ENCODE measurements around the gene TWF2. TPM values are rescaled to one million over a fixed set of nuclear protein-coding genes. Genes with fewer than 3 reads are reported as not detected.

The TWF2 gene
- total and polyA plus RNA-seq, 2 of the 4 experiments (the other 2 are of a cell fraction), result 111 to 145 TPM

- TF ChIP-seq CTCF (conservative IDR thresholded peaks at IDR 0.05; ENCODE audit: low read depth, low read length) (no peak), BHLHE40 (IDR thresholded peaks at IDR 0.05; ENCODE audit: low read depth, low read length) (no peak)
These were observed 4.2 kb downstream of the TWF2 start (continued) for GRCh38 chr3:52234516-52235447.

GRCh38 chr3:52233968-52234367 lies 5.0 kb downstream of the TWF2 start:
- ChIA-PET POLR2A (ENCODE audit: unreplicated experiment) (no interaction called here), CTCF (no interaction called here)
- Histone ChIP-seq H3K27ac (ENCODE audit: insufficient read depth, low read length) (no peak overlapping the region), H4K20me1 (ENCODE audit: insufficient read depth, low read length) (peaks cover 56% of the 10 kb centered on the region), H2BK5ac (ENCODE audit: low read depth, low read length, poor library complexity, severe bottlenecking) (no peak overlapping the region), H3K27me3 (ENCODE audit: control insufficient read depth, insufficient read depth, low read length) (no peaks in the 10 kb centered on the region), H3K14ac (replicated peaks; ENCODE audit: low read depth, low read length) (no peak overlapping the region), H4K5ac (ENCODE audit: low read depth, low read length) (no peak overlapping the region), H3K4ac (ENCODE audit: low read depth, low read length) (no peak overlapping the region), H4K91ac (ENCODE audit: insufficient read depth, low read depth, low read length) (no peak overlapping the region), H2BK20ac (ENCODE audit: low read depth, low read length) (no peak overlapping the region), H3K18ac (ENCODE audit: low read depth, low read length) (no peak overlapping the region), H3K79me1 (ENCODE audit: low read depth in 1 of 2, low read length in 2 of 2) (peaks cover 17 to 70% of the 10 kb centered on the region in 2 experiments), H2AK5ac (ENCODE audit: low read depth, low read length) (no peak overlapping the region), H3K9ac (ENCODE audit: low read depth, low read length) (no peak overlapping the region), H3K4me1 (ENCODE audit: control insufficient read depth, insufficient read depth, low read length) (peaks cover 16% of the 10 kb centered on the region), H2AFZ (replicated peaks; ENCODE audit: low read length, poor library complexity) (no peak overlapping the region), H2BK120ac (ENCODE audit: low read depth, low read length) (no peak overlapping the region), H3K4me2 (ENCODE audit: low read depth, low read length) (no peak overlapping the region), H2AK9ac (replicated peaks; ENCODE audit: low read depth, low read length, poor library complexity) (no peak overlapping the region), H3K9me3 (ENCODE audit: control insufficient read depth, insufficient read depth, low read length) (no peaks in the 10 kb centered on the region), H3K56ac (ENCODE audit: extremely low read depth, insufficient read depth, low read length) (no peak overlapping the region), H4K8ac (ENCODE audit: low read depth in 2 of 2, low read length in 2 of 2) (no peak overlapping the region), H3K23ac (ENCODE audit: low read depth, low read length) (no peak overlapping the region; the same call in 1 of the 2 replicates), H3K4me3 (ENCODE audit: insufficient read depth, low read depth, low read length) (no peak overlapping the region), H3K9me1 (ENCODE audit: insufficient read depth, low read length) (peaks cover 19% of the 10 kb centered on the region), H2BK15ac (ENCODE audit: low read depth, low read length) (no peak overlapping the region), H3K36me3 (ENCODE audit: control insufficient read depth, insufficient read depth, low read length) (peaks cover 53% of the 10 kb centered on the region)
- dilution Hi-C loops (cut with HindIII; ENCODE audit: low sequenced_read_pairs, unreplicated experiment), result no loop called here
- 100% methylated on average over 2 of the region's 3 CpGs; no CpG with 5 or more reads in 1 of the 2 experiments for WGBS, 2 experiments (ENCODE audit: extremely low coverage in 2 of 2, insufficient read length in 1 of 2)
- DNase-seq (no peak), ATAC-seq (ENCODE audit: low read depth) (no peak)
- TF ChIP-seq SMC3 (IDR thresholded peaks at IDR 0.05; ENCODE audit: low read depth, low read length) (no peak), RAD21 (IDR thresholded peaks at IDR 0.05; ENCODE audit: low read length) (no peak), FOS (IDR thresholded peaks at IDR 0.05; ENCODE audit: low read depth, low read length) (no peak), ELK1 (IDR thresholded peaks at IDR 0.05; ENCODE audit: borderline replicate concordance, low read depth, low read length) (no peak), BHLHE40 (IDR thresholded peaks at IDR 0.05; ENCODE audit: low read depth, low read length) (no peak), MAZ (IDR thresholded peaks at IDR 0.05; ENCODE audit: borderline replicate concordance, low read depth, low read length) (no peak)
- in situ Hi-C loops (cut with MboI; ENCODE audit: low sequenced_read_pairs), result loop anchor here (5.0 kb wide), 1 partner anchor 108 kb away; no protein-coding TSS in a partner anchor
- intact Hi-C loops (cut with micrococcal nuclease), result no loop called here
- no TSS peak for BruUV-seq (replicated peaks)
